Right ventricle myocardium inferior (tissue), 1 donor: Measurements from ENCODE around the gene OLFML2B. TPM values are rescaled to one million over a fixed set of nuclear protein-coding genes. Genes with fewer than 3 reads are reported as not detected.

ENCODE experiments used
- ATAC-seq: fragments of 200-7000 bp; cut with Tn5 transposase; one replicate; pipeline ENCODE4 v1.9.1; 2020; ENCODE audit warnings: mild to moderate bottlenecking, moderate library complexity
- DNase-seq: peaks from one replicate; pipeline ENCODE4 v3.0.0; 2021; ENCODE audit errors: missing footprints
- intact Hi-C: fragments of 100-400 bp; cut with DNase I; formaldehyde crosslinking; loops from one replicate; pipeline ENCODE4 v1.11.0; 2022
- total RNA-seq: library from RNA; stranded (reverse); fragmentation: NEBNext Ultra II Directional; extraction: Animal tissue kit (Norgen Biotek cat#: 25700); gene quantifications from one replicate; pipeline ENCODE4 v1.2.1, GENCODE V29; 2021
- donor health status: DM: no; HTN: yes; CAD: no; lungs with severe emphysema.

The OLFML2B gene
- total RNA-seq, 1 donor from 2014 or later, result 4.2 TPM

DNA sequence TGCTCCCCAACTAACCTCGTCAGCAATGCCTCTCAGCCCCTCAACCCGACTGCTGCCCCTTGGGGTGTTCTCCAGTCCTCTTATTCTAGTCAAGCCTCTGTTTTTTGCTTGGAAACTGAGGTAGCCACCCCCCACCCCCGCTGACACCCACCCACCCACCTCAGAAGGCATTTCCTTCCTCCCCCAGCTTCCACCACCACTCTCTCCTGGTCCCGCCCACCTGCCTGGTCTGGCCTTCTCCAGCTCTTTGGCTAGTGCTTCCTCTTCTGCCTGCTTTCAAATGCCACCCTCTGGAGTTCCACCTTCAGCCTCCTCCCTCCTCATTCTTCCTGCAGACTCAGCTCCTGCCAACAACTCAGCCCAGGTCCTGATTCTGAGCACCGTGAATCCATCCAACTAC is 35.3 kb downstream of the OLFML2B start:
- intact Hi-C loops, result no loop called here
- no peak for ATAC-seq
- DNase-seq, result no peak

DNA sequence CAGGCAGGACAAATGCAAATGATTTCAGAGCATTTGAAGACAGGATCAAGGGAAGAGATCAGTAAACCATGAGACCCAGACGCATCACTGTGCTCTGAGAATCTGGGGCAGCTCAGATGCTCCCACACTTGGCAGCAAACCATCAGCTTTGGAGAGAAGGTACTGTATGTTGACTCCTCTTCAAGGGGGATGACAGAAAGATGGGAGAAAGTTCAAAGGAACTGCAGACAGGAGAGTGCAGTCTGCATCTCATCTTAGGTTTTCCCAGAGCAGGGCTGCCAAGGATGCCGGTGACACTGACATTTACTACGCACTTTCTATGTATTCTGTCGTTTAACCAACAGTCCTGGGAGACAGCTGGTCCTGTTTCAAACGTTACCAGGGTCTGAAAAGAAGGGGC is 35.8 kb downstream of the OLFML2B start:
- DNase-seq (no peak), ATAC-seq (no peak)
- intact Hi-C loops, result no loop called here

DNA sequence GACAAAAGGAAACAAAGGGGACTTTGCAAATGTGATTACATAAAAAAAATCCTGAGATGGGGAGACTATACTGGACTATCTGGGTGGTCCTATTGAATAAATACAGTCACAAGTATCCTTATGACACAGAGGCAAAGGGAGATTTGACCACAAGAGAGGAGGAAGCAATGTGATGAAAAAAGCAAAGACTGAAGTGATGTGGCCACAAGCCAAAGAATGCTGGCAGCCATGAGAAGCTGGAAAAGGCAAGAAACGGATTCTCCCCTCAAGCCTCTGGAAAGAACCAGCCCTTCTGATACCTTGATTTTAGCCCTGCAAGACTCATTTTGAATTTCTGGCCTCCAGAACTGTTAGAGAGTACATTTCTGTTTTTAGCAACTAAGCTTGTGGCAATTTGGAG is 36.4 kb downstream of the OLFML2B start:
- intact Hi-C loops, result no loop called here
- DNase-seq, result no peak
- no peak for ATAC-seq

DNA sequence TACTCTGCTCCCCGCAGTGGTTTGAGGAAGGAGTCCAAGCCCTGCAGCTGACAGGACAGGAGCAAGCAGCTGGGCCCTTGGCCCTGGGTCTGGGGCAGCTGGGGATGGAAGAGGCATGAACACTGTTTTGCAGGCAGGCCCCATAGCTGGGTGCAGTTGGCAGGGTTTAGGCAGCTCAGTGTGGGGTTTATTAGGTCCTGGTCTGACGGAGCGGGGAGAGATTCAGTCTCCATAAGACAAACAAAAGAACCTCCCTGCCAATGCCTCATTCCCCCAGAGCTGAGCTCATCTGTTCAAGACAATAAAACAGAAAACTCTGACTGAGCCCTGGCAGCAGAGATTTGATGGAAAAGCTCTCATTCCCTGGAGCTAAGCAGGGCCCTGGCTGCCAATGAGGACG is 37.3 kb downstream of the OLFML2B start:
- intact Hi-C loops, result no loop called here
- DNase-seq, result no peak
- ATAC-seq, result peak; percentile 59

DNA sequence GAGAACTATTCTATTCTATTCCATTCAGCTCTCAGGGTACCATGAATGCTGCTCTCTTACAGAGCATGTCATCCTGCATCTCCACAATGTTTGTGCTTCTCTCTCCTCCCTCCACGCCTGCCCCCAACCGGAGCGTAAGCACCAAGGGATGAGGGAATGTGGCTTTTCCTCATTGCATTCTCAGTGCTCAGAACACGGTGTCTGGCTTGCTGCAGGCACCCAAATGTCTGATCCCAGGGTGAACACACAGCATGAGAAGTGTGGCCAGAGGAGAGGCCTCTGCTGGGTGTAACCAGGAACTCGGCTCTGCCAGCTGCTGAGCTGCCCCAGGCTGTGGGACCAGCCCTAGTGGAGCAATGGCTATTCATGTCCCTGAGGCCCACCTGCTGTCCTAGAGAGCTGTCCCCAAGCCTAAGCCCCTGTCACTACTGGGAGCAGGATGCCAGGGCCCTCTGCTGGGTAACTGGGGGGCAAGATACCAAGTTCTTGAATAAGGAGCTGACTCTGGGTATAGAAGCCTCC is 38.3 kb downstream of the OLFML2B start:
- no peak for DNase-seq
- intact Hi-C loops, result no loop called here
- ATAC-seq, result no peak

DNA sequence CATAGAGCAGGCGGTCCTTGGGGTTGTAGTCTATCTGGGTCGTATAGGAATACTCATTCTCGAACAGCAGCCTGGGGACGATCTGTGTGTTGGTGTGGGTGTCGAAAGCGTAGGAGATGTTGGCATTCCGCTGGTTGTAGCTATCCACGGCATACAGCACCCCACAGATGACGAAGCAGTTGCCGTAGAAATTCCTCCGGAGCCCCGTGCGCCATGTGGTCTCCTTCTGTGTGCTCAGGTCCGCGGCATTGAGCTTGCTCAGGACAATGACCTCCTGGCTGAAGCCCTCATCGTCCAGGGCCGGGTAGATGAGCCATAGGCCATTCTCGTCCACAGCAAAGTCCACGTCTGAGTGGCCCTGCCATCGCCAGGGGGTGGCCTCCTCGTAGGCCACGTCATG is 39.9 kb downstream of the OLFML2B start:
- intact Hi-C loops, result no loop called here
- DNase-seq, result no peak
- no peak for ATAC-seq

DNA sequence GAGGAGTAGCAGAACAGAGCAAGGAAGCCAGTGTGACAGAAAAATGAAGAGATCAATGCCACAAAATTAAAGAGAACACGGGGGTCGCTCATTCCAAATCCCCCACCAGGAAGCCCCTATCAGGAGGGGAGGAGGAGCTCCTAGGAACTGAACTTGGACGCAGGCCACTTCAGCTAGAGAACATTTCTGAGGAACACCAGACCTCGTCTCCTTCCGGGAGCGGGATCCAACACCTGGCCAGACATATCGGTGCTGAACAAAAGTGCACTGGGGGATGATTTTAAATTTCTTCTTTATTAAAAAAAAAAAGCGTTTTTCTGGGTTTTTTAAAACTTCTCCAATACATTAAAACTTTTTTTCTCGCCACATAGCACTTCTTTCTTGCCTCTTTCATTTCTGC is 40.8 kb downstream of the OLFML2B start:
- intact Hi-C loops, result no loop called here
- DNase-seq, result no peak
- no peak for ATAC-seq

DNA sequence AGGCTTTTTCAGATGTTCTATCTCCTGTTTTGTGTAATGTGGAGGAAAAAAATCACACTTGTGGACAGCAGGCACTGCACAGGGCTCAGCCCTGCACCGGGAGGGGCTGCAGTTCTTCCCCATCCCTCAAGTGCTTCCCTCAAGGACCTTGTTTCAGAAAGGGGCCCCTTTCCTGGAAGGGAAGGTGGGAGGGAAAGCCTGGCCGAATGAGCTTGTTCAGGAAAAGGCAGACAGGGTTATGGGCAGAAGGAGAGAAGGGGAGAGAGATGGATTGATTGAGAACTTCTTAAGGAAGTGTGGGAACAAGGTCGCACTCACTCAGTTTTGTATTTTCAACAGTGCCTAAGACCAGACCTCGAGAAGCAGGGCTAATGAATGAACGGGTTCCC is 41.2 kb downstream of the OLFML2B start:
- intact Hi-C loops, result no loop called here
- DNase-seq (no peak), ATAC-seq (no peak)

DNA sequence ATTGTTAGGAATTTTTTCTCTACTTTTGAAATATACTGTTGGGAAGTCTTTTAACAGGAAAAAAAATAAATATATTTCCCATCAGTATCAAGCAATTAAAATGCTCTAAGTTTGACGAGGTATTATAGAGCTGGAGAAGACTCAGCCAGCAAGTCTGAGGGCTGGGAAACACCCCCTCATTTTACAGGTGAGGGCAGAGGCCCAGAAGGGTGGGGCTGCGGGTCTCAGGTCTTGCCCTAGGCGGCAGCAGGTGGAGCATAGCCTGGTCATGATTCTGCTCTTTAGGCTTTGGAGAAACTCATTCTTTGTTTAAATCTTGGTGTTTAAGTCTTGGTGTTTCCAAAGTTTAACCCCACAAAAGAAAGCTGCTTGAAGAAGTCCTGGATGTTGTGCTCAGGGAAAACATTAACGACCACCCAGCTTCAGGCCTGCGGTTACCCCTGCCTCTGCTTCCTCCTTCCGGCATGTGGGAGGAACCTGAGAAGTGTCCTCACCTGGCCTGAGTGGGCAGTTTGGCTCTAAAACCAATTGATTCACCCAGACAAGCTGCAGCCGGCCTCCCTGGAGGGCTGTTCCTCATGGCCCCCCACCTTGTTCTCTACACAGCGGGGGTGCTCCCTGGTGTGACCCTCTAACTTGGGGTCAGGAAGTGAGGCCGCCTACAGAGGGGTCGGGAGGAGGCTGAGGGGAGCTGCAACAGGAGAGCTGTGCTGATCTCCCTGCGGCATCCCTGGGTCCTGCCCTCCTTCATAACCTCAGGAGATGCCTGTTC is 41.7 kb downstream of the OLFML2B start:
- DNase-seq (no peak), ATAC-seq (no peak)
- intact Hi-C loops, result no loop called here

DNA sequence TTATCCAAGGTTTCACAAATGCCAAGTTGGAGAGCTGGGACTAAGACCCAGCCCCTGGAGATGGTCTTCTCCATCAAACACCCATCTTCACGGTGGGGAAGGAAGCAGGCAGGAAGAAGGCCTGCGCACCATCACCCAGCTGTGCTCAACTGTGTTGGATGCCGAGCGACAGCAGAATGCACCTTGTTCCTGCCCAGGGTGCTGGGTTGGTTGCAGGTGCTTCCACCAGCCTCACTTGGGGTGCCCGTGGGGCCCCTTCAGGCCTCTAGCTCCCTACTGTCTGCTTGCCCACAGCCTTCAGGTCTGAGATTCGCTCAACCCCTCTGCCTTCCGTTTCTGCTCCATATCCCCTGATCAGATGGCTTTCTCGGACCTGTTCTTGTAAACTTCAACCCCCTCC is 42.5 kb downstream of the OLFML2B start:
- DNase-seq (no peak), ATAC-seq (no peak)
- intact Hi-C loops, result no loop called here

DNA sequence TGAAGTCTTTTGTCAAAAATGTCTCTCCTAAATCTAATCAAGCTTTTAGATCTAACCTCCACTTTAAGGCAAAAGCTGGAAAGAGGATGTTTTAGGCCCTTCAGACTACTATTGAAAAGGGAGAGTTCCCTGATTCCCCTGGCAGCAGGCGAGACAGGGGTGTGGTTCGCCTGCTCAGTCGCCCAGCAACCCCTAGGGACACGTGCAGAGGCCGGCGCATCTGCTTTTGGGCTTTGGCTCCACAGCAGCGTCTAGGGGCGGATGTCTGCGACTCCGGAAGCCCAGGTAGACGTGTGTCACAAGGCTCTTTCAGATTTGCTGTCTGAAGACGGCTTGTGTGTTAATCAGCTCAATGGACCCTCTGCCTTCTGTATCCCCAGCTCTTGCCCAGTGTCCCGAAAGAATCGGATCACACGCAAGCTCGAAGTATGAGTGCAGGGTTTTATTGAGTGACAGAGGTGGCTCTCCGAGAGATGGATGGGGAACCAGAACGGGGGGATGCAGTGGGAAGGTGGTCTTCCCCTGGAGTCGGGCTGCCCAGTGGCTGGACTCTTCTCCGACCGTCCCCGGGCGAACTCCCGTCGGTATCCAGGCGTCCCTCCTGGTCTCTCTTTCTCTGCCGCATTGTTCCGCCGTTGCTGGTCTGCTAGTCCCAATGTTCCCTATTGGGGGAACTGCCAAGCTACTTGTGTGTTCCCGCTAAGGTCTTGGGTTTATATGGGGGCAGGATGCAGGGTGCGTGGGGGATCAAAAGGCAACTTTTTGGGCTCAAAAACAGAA is 45.5 kb downstream of the OLFML2B start:
- intact Hi-C loops, result no loop called here
- DNase-seq (no peak), ATAC-seq (no peak)

DNA sequence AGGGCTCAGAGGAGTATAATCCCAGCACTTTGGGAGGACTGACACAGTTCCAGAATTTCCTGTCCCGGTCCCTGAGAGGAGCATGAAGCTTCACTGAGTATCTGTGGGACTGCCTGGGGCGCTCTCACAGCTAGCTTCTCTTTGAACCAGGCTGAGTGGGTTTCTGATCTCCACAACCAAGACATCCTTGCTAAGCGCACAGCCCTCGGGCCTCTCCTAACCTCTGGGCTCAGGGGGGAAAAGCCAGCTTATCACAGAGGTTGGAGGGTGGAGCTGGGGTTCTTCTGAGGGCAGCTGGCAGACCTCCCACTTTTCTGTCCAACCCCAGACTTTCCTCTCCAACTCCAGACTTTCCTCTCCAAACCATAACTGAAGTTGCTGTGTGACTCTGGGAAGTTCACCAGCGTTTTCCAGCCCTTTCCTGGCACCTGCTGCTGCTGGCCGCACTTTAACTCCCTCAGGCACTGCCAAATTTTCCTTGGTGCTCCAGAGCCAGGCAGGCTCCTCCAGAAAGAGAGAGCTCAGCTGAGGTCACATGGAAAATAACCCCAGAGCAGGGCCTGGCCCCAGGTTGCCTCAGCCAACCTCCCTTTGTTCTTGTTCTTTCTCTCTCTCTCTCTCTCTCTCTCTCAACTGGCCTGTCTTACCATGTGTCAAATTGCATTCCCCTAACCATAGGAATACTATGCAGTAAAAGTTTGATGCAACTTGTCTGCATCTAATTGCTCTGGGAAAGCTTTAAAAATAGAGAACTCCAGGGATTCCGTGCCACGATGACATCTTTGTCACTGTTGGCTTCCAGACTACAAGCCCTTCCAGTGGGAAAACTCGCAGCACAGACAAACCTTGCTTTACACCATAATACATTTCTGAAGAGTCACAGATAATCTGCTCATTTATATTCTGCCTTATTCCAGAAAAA is 49.5 kb downstream of the OLFML2B start:
- ATAC-seq, result peak; percentile 90
- no peak for DNase-seq
- intact Hi-C loops, result no loop called here

DNA sequence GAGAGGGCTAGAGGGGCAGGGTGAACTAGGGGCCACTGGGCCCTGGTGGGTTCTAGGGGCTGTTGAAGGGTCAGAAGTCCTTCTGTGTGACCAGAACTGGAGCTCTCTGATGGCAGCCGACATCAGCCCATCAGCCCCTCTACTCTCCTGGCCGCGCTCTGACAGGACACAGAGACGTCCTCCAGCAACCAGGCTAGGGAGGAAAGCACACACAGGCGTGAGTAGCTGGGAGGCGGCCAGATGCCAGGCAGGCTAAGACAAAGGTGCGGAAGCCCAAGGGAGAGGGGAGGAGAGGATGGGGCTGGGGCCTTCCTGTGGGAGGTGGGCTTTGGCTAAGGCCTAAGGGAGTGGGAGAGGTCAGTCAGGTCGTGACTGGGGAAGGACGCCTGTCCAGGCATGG is 50.8 kb downstream of the OLFML2B start:
- intact Hi-C loops, result no loop called here
- DNase-seq, result no peak
- ATAC-seq, result no peak

DNA sequence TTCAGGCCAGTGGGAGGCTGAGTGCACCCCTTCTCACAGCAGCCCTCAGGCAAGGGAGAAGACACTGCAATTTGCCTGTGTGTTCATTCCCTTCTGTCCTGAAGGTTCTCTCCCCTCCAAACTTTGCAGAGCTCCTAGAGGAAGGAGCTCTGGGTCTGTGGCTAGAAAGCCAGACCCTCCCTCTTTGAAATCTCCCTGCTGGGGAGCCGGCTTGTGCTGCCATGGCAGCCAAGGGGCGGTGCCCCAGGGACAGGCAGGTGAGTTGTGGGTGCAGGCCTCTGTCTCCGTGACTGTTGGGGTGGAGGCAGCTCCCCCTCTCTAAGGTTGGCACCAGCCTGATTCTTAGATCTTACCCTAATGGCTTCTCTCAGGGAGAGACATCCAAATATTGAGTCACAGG is 53.0 kb downstream of the OLFML2B start:
- intact Hi-C loops, result no loop called here
- DNase-seq, result no peak
- ATAC-seq, result no peak

DNA sequence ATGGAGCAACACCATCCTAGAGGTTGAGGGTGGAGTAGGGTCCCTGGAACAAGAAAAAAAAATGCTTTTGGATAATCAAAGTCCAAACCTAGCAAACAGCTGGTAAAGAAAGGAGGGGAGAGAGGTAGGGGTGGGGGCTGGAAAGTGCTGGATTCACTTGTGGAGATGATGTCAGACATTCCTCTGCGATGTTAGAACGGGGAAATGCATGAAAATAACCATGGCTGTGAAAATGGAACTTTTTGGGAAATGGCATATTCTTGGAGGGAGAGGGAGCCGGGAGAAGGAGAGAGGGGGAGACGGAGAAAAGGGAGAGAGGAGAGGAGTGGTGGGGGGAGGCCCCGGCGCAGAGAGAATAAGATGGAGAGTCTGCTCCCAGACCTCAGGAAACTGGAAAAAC is 53.6 kb downstream of the OLFML2B start:
- intact Hi-C loops, result no loop called here
- ATAC-seq (no peak), DNase-seq (no peak)

DNA sequence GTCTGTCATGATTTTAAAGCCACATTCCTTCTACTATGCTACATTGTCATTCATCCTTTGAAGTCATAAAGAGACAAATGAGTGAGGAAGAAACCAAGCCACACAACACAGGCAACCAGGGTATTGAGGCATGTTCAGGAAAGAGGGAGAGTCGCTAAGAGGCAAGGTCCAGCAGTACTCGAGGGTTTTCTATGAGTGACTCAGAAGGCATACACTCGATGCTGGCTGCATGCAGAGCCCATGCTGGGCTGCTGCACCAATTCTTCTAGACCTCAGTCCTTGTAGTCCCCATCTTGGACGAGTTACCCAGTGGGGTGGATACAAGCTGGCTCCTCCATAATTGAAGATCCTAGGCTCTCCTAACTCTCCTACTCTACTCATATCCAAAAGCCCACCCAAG is 57.6 kb downstream of the OLFML2B start:
- DNase-seq, result no peak
- intact Hi-C loops, result no loop called here
- ATAC-seq, result no peak

DNA sequence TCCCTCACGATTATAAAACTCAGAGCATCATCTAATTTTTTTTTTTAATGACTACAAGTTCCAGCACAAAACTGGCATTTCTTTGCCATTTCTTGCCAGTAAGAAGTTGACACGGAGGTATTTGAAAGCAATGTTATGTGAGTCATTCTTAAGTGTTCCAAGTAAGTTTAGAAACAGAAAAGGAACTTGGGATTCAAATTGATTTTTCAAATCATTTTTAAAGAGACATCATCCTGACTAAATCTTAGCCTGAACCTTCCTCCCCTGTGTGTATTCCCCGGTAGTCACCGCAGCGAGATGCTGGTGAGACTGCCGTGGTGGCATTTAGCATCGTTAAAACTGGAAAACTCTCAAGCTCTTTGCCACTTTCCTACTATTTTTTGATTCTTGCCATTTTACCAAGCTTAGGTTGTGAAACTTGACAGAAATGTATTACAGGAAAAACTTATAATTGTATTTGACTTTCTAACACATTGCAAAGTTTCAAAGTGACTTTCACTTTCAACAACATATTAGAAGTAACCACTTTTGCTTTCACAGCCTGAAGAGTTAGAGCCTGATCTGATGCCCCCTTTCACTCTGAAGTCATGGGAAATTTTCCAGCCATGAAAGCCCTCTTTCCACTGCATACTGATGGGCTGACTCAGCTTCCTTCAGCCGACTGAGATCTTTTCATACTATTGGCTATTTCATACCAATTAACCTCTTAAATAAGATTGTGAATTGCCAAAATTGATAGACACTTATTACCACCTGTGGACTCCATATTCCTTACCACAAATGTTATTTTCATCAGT is 61.4 kb downstream of the OLFML2B start:
- ATAC-seq (peak; percentile 65), DNase-seq (no peak)
- intact Hi-C loops, result no loop called here

DNA sequence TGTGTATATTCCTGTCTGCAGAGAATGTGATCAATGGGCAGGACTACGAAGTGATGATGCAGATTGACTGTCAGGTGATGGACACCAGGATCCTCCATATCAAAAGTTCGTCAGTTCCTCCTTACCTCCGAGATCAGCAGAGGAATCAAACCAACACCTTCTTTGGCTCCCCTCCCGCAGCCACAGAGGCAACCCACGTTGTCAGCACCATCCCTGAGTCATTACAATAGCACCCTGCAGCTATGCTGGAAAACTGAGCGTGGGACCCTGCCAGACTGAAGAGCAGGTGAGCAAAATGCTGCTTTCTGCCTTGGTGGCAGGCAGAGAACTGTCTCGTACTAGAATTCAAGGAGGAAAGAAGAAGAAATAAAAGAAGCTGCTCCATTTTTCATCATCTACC is 65.2 kb downstream of the OLFML2B start:
- DNase-seq (no peak), ATAC-seq (no peak)
- intact Hi-C loops, result no loop called here

DNA sequence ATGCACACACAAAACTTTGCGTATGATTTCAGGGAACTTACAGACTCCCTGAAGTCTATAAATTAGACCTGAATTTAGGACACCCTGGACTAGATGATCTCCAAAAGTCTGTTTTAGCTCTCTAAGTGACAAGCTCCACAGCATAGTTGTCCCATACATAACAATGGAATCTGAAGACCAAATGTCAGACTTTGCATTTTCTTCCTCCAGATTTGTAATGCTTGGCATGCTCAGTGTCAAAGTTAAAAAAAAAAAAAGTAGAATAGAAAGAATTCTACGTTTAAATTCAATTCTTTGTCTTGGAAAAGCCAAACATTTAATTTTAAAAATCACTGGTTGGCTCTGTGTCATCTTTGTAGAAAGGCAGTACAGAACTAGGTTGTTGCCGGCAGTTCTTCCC is 66.7 kb downstream of the OLFML2B start:
- DNase-seq, result no peak
- intact Hi-C loops, result no loop called here
- no peak for ATAC-seq
